Thyroid gland (tissue), 4 donors: ENCODE data around the gene CYP51A1. TPM values are rescaled to one million over a fixed set of nuclear protein-coding genes. Genes with fewer than 3 reads are reported as not detected.
"Not testable (repeated sequence)": the region's sequence is repeated elsewhere in the genome, so short reads cannot be mapped to it uniquely, and the experiment has no call there.

Source experiments
- DNase-seq, 2 donors: peaks; one replicate each; pipeline ENCODE4 v3.0.0-alpha.2; 2019
- H3K27ac ChIP-seq, 3 donors: fragments of 200-600 bp; sonication (generic); 1 replicate in 2 of 3; 2 replicates in 1 of 3; pipeline ENCODE4 v1.5.1; 2016 to 2019; ENCODE audit warnings: mild to moderate bottlenecking in 1 of 3, moderate library complexity in 1 of 3
- H3K27me3 ChIP-seq: fragments of 200-600 bp; sonication (generic); one replicate; pipeline ENCODE4 v1.5.1; 2019
- H3K36me3 ChIP-seq, 2 donors: fragments of 200-600 bp; sonication (generic); one replicate each; pipeline ENCODE4 v1.5.1; 2016 to 2019
- H3K4me1 ChIP-seq, 2 donors: fragments of 200-600 bp; sonication (generic); one replicate each; pipeline ENCODE4 v1.5.1; 2017 to 2019
- H3K4me3 ChIP-seq, 3 donors: fragments of 200-600 bp; sonication (generic); replicated peaks in 1 of 3; 1 replicate in 2 of 3; 2 replicates in 1 of 3; pipeline ENCODE4 v1.5.1; 2016; ENCODE audit warnings: mild to moderate bottlenecking in 1 of 3
- H3K9me3 ChIP-seq: fragments of 200-600 bp; sonication (generic); one replicate; pipeline ENCODE4 v1.5.1; 2017
- POLR2A ChIP-seq, 2 donors: fragments of 450-650 bp; IDR thresholded peaks; one replicate each; pipeline ENCODE4 v1.6.1; 2017; ENCODE audit warnings: antibody characterized with exemption in 2 of 2, mild to moderate bottlenecking in 2 of 2, moderate library complexity in 1 of 2
- WGBS, 2 donors: methylation state at CpG; one replicate each; pipeline ENCODE4 v1.1.5; 2017; 5-methylcytosine and 5-hydroxymethylcytosine counted together
- intact Hi-C: fragments of 100-400 bp; cut with DNase I; formaldehyde crosslinking; loops from one replicate; pipeline ENCODE4 v1.15.1; 2023
- total RNA-seq, 4 donors: library from RNA; depleted of rRNA; stranded (reverse); fragments of >200 nt; gene quantifications; one replicate each; pipeline ENCODE4 v1.2.3, GENCODE V29; 2016
- TF ChIP-seq, protein P1 (sequence below), 6 experiments: fragments of 200-600 bp in 3 of 6; fragments of 450-650 bp in 3 of 6; sonication (generic) in 3 of 6; IDR thresholded peaks; one replicate each; pipeline ENCODE4 v1.5.1; 2016 to 2019; ENCODE audit warnings: antibody characterized with exemption in 6 of 6, mild to moderate bottlenecking in 2 of 6, inconsistent platforms in 1 of 6, moderate library complexity in 1 of 6

CYP51A1 gene
- total RNA-seq: 10 to 100 TPM; 46.9 to 89.1 (median 66.5) TPM

DNA sequence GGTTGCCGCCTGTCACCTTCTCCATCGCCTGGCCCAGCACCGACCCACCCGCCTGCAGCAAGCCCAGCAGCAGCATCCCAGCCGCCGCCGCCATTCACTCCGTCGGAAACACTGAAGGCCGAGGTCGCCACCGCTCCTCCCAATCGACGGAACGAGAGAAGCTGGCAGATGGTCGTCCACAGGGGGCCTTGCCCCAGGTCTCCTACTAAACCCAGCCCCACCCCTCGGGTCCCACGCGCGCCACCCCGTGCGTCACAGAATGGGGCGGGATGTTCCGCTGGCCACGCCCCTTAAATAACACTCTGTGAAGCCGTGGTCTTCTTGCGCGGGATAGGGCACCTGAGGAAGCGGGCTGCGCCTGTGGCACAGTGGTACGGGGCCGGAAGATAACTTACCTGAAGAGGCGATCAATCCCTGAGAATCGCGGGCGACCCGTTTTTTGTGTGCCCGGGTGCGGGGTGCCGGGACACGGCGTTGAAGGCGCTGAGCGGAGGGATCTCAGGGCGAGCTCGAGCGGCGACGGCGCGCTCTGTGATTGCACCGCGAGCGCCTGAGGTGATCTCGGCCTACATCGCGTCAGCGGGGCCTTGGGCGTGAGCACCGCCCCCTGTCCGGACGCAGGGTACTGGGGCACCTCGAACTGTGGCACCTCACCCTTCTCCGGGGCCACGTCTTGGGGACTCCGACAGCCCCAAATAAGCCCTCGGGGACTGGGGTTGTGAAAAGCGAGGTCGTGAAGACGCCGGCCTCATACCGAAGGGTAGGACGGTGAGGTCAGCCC is at the start of gene CYP51A1:
CYP51A1 (minus strand) TSS at position 207 of the 781 bp plus-strand sequence; CDS start at position 94, 113 bp downstream.
- 0% methylated on average over 36 of the region's 73 CpGs; no CpG with 5 or more reads in 1 of the 2 donors for WGBS, 2 donors

DNA sequence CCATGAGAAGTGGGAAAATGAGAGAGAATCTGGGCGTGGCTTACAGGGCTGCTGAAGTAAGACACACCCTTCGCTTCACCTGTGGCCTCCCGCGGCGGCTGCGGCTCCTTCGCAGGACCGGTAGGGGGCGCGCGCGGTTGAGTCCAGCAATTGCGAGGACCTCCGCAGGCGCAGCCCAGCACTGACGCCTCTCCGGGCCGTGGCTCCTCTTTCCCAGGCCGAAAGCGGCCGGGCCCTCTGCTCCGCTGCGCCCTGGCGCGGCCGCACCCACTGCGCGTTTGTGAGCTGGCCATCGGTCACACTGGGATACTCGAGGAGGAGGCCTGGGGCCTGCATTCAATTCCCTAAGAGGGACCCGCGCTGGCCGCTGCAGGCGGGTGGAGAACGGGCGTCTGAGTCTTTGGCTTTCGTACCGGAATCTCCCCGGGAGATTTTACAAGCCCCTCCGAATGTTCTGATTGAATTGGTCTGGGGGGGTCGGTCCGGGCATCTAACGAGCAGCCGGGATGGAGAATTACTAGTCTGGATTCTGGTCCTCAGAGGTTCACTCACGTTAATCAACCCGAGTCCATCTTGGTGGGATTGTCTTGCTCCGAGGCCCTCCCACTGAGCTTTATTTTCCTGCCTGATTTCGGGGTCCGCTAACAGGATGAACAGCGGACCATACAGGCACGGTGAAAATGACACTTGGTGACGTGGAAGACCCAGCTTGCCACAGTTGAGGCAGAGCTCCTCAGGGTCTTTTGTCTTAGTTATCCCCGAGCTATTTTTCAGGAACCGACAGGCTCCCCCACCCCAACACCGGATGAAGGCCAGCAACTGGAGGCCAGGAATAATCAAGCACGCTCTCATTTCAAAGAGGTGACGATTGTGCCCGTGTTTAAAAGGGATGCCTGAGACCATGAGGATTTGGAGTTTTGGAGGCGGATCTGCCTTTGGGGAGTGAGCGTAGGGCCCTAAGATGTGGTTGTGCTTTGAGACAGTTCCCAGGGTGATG is 44.9 kb upstream of the CYP51A1 start, which contains the start of gene LRRD1:
LRRD1 (minus strand) TSS at position 215 of the 997 bp plus-strand sequence. CDS start 13,940 bp downstream, outside the sequence.
- intact Hi-C loops: no loop called here
- H3K9me3 ChIP-seq: no peaks in the 10 kb centered on the region
- no peaks in the 10 kb centered on the region for H3K36me3 ChIP-seq
- peak within 1 kb of the TSS in 2 of 3 donors; percentile 32 to 33 for H3K4me3 ChIP-seq
- peak within 1 kb of the TSS; percentile 65 to 77 (median 73) for H3K27ac ChIP-seq
- H3K4me1 ChIP-seq: no peaks in the 10 kb centered on the region
- peak; percentile 94 for DNase-seq
- peak in 1 of 2 donors; percentile 66 for TF ChIP-seq POLR2A (IDR thresholded peaks at IDR 0.05)
- TF ChIP-seq, protein P1, sequence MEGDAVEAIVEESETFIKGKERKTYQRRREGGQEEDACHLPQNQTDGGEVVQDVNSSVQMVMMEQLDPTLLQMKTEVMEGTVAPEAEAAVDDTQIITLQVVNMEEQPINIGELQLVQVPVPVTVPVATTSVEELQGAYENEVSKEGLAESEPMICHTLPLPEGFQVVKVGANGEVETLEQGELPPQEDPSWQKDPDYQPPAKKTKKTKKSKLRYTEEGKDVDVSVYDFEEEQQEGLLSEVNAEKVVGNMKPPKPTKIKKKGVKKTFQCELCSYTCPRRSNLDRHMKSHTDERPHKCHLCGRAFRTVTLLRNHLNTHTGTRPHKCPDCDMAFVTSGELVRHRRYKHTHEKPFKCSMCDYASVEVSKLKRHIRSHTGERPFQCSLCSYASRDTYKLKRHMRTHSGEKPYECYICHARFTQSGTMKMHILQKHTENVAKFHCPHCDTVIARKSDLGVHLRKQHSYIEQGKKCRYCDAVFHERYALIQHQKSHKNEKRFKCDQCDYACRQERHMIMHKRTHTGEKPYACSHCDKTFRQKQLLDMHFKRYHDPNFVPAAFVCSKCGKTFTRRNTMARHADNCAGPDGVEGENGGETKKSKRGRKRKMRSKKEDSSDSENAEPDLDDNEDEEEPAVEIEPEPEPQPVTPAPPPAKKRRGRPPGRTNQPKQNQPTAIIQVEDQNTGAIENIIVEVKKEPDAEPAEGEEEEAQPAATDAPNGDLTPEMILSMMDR (IDR thresholded peaks at IDR 0.05): peak; percentile 87 to 100 (median 97)
- no peaks in the 10 kb centered on the region for H3K27me3 ChIP-seq
- 13 to 15% methylated on average over 34 to 39 of the region's 60 CpGs for WGBS, 2 donors

More for the DNA sequence above, at the start of gene CYP51A1:
- peak; percentile 55 to 84 for TF ChIP-seq POLR2A (IDR thresholded peaks at IDR 0.05)
- TF ChIP-seq, protein P1 (IDR thresholded peaks at IDR 0.05): peak in 1 of 6 experiments; percentile 16
- peak within 1 kb of the TSS; percentile 97 to 99 (median 97) for H3K27ac ChIP-seq
- peak within 1 kb of the TSS; percentile 21 to 96 (median 57) for H3K4me3 ChIP-seq
- no peaks in the 10 kb centered on the region for H3K36me3 ChIP-seq
- H3K9me3 ChIP-seq: no peaks in the 10 kb centered on the region
- DNase-seq: peak; percentile 92 to 95
- no peaks in the 10 kb centered on the region for H3K27me3 ChIP-seq
- peaks cover 5 to 7% of the 10 kb centered on the region in 2 donors for H3K4me1 ChIP-seq
- intact Hi-C loops: loop anchor here (5.0 kb wide), 1 partner anchor 252 kb away; the partner anchor contains the start of gene MTERF1

DNA sequence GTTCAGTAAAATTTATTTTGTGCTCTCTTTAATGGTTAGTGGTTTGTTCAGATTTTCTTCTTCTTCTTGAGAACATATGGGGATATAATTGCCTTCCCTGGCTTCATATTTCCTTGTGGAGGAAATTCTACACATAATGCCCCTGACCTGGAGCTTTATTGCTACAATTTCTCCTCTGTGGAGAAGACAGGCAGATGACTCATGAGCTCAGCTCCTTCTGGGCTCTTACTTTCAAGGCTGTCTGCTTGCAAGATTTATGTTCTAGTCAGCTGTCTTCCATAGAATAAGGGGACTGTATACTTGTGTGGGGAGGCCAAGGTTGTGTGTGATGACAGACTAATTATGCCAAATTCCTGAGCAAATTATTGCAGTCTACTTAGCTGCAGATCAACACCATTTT is 43.1 kb upstream of the CYP51A1 start:
- no peaks in the 10 kb centered on the region for H3K27me3 ChIP-seq
- H3K27ac ChIP-seq: no peak overlapping the region
- H3K4me3 ChIP-seq: no peak overlapping the region
- no peaks in the 10 kb centered on the region for H3K9me3 ChIP-seq
- no peaks in the 10 kb centered on the region for H3K36me3 ChIP-seq
- no peak for TF ChIP-seq POLR2A (IDR thresholded peaks at IDR 0.05)
- TF ChIP-seq, protein P1 (IDR thresholded peaks at IDR 0.05): no peak
- intact Hi-C loops: no loop called here
- H3K4me1 ChIP-seq: no peaks in the 10 kb centered on the region
- no peak for DNase-seq

DNA sequence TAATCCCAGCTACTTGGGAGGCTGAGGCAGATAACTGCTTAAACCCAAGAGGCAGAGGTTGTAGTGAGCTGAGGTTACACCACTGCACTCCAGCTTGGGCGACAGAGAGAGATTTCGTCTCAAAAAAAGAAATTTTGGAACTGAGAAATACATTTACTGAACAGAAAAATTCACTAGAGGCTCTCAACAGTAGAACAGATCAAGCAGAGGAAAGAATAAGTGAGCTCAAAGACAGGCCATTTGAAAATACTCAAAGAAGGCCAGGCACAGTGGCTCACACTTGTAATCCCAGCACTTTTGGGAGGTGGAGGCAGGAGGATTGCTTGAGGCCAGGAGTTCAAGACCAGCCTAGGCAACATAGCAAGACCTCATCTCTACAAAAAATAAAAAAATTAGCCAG is 35.3 kb upstream of the CYP51A1 start:
- H3K27ac ChIP-seq, H3K4me1 ChIP-seq, H3K36me3 ChIP-seq, DNase-seq, intact Hi-C loops, H3K9me3 ChIP-seq, H3K4me3 ChIP-seq, H3K27me3 ChIP-seq: not testable (repeated sequence)
- WGBS, 2 donors: 82 to 91% methylated on average over 2 of the region's 2 CpGs

DNA sequence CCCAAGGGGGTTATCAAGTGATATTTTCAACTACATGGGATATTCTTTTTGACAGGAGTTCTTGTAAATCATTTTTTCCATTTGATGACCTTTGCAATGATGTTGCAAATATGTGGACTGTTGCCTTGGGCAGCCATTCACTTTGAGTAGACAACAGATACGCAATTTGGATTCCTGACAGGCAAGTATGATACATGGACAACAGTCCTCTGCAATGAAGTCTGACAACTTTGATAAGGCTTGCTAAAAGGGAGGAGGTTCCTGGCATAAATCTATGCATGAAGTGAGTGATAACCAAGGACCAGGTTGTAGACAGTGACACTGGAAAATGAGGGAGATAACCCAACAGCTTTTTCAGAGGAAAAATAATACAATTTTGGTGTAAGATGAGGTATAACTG is 27.0 kb upstream of the CYP51A1 start:
- Histone ChIP-seq H3K9me3 (no peaks in the 10 kb centered on the region), H3K27ac (no peak overlapping the region), H3K4me3 (no peak overlapping the region), H3K36me3 (no peaks in the 10 kb centered on the region), H3K27me3 (no peaks in the 10 kb centered on the region), H3K4me1 (no peaks in the 10 kb centered on the region)
- no peak for TF ChIP-seq POLR2A (IDR thresholded peaks at IDR 0.05)
- TF ChIP-seq, protein P1 (IDR thresholded peaks at IDR 0.05): no peak
- DNase-seq: no peak
- intact Hi-C loops: no loop called here
- WGBS, 2 donors: 88 to 92% methylated on average over 1 of the region's 1 CpG
